ENCODE results near the gene TENM3. TPM values are rescaled to one million over a fixed set of nuclear protein-coding genes. Genes with fewer than 3 reads are reported as not detected.
A peak's percentile ranks its signal among the peaks of the same experiment; 100 is the strongest.

The TENM3 gene
- total RNA-seq, 1 experiment from 2014 or later, result 34.1 TPM

DNA sequence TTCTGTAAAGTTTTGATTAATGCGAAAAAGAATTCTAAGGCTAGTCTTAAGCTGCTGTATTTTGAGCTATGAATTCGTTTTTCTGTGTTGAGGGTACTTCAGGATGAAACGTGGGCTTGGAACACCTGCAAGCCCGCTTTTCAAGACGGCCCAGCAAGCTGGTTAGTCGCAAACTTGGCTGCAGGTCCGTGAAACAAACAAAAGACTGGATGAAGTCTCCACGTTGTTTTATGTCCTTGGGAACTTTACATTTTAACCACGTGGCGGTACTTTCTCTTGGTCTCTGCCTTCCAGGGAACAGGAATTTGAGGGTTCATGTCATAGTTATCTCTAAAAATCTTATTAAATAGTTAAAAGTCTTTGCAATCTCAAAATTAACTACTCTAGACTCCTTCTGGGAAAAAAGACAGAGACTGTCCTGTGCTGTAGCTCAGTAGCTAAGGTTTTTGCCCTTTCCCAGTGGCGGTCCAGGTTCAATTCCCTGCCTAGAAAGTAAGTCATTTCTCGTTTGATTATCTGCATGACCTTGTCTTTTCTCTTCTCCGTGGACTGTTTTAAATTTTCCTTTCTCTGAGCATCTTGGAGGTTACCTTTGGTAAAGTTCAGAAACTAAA is 21.0 kb downstream of the TENM3 start:
- CTCF ChIA-PET, result interaction anchor here (0.5 to 1.0 kb wide), 4 partner anchors 8 to 77 kb away, joined by 3 to 4 read pairs (median 3); no protein-coding TSS in a partner anchor
- Mint-ChIP-seq H3K4me1 (ENCODE audit: insufficient read depth, unreplicated experiment) (no peaks in the 10 kb centered on the region), H3K4me3 (ENCODE audit: unreplicated experiment) (no peak overlapping the region), H3K27ac (ENCODE audit: low read depth, unreplicated experiment) (no peak overlapping the region), H3K9me3 (ENCODE audit: unreplicated experiment) (no peaks in the 10 kb centered on the region), H3K36me3 (ENCODE audit: insufficient read depth, unreplicated experiment) (no peaks in the 10 kb centered on the region), H3K27me3 (ENCODE audit: insufficient read depth, unreplicated experiment) (no peaks in the 10 kb centered on the region)
- no peak for DNase-seq (ENCODE audit: unreplicated experiment)
- intact Hi-C loops (cut with micrococcal nuclease), result no loop called here
- BruUV-seq (replicated peaks), result no TSS peak
- POLR2A ChIA-PET, result interaction anchor here (0.5 to 0.9 kb wide), 2 partner anchors 85 to 843 kb away, joined by 3 read pairs; no protein-coding TSS in a partner anchor
- TF ChIP-seq, protein P1, sequence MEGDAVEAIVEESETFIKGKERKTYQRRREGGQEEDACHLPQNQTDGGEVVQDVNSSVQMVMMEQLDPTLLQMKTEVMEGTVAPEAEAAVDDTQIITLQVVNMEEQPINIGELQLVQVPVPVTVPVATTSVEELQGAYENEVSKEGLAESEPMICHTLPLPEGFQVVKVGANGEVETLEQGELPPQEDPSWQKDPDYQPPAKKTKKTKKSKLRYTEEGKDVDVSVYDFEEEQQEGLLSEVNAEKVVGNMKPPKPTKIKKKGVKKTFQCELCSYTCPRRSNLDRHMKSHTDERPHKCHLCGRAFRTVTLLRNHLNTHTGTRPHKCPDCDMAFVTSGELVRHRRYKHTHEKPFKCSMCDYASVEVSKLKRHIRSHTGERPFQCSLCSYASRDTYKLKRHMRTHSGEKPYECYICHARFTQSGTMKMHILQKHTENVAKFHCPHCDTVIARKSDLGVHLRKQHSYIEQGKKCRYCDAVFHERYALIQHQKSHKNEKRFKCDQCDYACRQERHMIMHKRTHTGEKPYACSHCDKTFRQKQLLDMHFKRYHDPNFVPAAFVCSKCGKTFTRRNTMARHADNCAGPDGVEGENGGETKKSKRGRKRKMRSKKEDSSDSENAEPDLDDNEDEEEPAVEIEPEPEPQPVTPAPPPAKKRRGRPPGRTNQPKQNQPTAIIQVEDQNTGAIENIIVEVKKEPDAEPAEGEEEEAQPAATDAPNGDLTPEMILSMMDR (IDR thresholded peaks at IDR 0.05; ENCODE audit: unreplicated experiment), result no peak

DNA sequence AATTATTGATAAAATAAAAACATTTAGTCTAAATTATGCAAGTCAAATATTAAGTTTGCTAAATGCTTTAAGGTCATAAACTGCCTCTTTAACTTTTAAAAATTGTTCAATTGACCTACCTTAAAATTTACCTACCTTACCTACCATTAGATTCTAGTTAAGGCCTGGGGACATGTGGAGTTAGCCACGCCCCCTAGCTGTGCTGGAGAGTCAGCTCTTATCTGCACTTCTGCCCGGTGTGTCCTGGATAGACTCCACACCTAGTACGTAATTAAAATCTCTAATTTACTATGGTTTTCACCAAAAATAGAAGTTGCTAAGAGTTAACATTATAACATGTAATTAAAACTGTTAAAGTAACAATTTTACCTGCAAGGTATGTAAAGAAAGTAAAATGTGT is 22.7 kb downstream of the TENM3 start:
- intact Hi-C loops (cut with micrococcal nuclease), result no loop called here
- CTCF ChIA-PET, result interaction anchor here (0.6 to 1.2 kb wide), 8 partner anchors 9 to 189 kb away, joined by 3 to 5 read pairs (median 3); no protein-coding TSS in a partner anchor
- DNase-seq (ENCODE audit: unreplicated experiment), result peak; percentile 54
- BruUV-seq (replicated peaks), result no TSS peak
- H3K9me3 Mint-ChIP-seq (ENCODE audit: unreplicated experiment), result no peaks in the 10 kb centered on the region
- H3K27ac Mint-ChIP-seq (ENCODE audit: low read depth, unreplicated experiment), result no peak overlapping the region
- H3K4me1 Mint-ChIP-seq (ENCODE audit: insufficient read depth, unreplicated experiment), result no peaks in the 10 kb centered on the region
- H3K4me3 Mint-ChIP-seq (ENCODE audit: unreplicated experiment), result no peak overlapping the region
- H3K36me3 Mint-ChIP-seq (ENCODE audit: insufficient read depth, unreplicated experiment), result no peaks in the 10 kb centered on the region
- TF ChIP-seq, protein P1 (IDR thresholded peaks at IDR 0.05; ENCODE audit: unreplicated experiment), result peak; percentile 20
- POLR2A ChIA-PET, result interaction anchor here (0.7 to 1.1 kb wide), 3 partner anchors 48 to 760 kb away, joined by 4 to 5 read pairs (median 4); no protein-coding TSS in a partner anchor
- no peaks in the 10 kb centered on the region for H3K27me3 Mint-ChIP-seq (ENCODE audit: insufficient read depth, unreplicated experiment)

DNA sequence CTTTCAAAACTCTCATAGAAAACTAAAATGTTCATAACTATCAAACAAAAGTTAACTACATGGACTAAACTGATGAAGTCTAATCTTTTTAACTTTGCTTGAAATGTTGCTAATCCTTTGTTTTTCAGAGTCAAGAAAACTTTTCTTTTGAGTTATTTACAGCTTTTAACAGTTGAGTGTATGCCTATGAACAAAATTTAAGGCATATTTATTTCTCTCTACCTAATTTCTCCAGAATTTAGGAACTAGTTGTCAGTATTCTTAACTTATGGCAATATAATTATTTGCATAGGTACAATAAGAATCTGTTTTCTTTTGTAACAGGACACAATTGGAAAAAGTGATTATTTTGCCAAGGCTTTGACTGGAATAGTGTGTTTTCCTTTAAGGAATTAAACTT is 23.8 kb downstream of the TENM3 start:
- H3K27ac Mint-ChIP-seq (ENCODE audit: low read depth, unreplicated experiment), result no peak overlapping the region
- no TSS peak for BruUV-seq (replicated peaks)

DNA sequence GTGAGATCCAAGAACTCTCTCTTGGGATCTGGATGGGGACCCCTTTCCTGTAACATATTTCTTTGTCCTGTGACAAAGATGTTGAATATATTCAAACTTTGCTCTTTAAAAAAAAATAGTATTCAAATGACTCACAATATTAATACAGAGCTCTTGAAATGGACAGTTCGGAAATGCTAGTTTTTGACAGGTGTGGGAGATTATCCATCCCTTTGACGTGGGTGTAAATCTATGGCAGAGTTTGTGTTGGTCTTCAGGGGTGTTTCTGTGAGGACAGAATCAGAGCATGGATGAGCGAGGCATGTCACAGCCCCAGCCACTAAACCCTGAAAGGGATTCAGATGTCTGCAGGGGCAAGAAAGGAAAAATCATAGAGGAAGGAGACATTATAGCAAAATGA is 25.8 kb downstream of the TENM3 start:
- TF ChIP-seq, protein P1 (IDR thresholded peaks at IDR 0.05; ENCODE audit: unreplicated experiment), result no peak
- Mint-ChIP-seq H3K9me3 (ENCODE audit: unreplicated experiment) (no peaks in the 10 kb centered on the region), H3K36me3 (ENCODE audit: insufficient read depth, unreplicated experiment) (no peaks in the 10 kb centered on the region), H3K4me3 (ENCODE audit: unreplicated experiment) (no peak overlapping the region), H3K27me3 (ENCODE audit: insufficient read depth, unreplicated experiment) (no peaks in the 10 kb centered on the region), H3K27ac (ENCODE audit: low read depth, unreplicated experiment) (no peak overlapping the region), H3K4me1 (ENCODE audit: insufficient read depth, unreplicated experiment) (no peaks in the 10 kb centered on the region)
- CTCF ChIA-PET, result no interaction called here
- intact Hi-C loops (cut with micrococcal nuclease), result no loop called here
- no TSS peak for BruUV-seq (replicated peaks)
- POLR2A ChIA-PET, result no interaction called here
- DNase-seq (ENCODE audit: unreplicated experiment), result no peak

More for the DNA sequence above, 23.8 kb downstream of the TENM3 start:
- POLR2A ChIA-PET, result interaction anchor here (0.7 kb wide), 1 partner anchor 19 kb away, joined by 3 read pairs; no protein-coding TSS in a partner anchor
- Mint-ChIP-seq H3K36me3 (ENCODE audit: insufficient read depth, unreplicated experiment) (no peaks in the 10 kb centered on the region), H3K27me3 (ENCODE audit: insufficient read depth, unreplicated experiment) (no peaks in the 10 kb centered on the region), H3K4me1 (ENCODE audit: insufficient read depth, unreplicated experiment) (no peaks in the 10 kb centered on the region), H3K9me3 (ENCODE audit: unreplicated experiment) (no peaks in the 10 kb centered on the region), H3K4me3 (ENCODE audit: unreplicated experiment) (no peak overlapping the region)
- intact Hi-C loops (cut with micrococcal nuclease), result no loop called here
- DNase-seq (ENCODE audit: unreplicated experiment), result no peak
- CTCF ChIA-PET, result no interaction called here
- TF ChIP-seq, protein P1 (IDR thresholded peaks at IDR 0.05; ENCODE audit: unreplicated experiment), result no peak
